HEK293T (cell line): ENCODE results near the gene ERBB2.

Source experiments
- CTCF ChIA-PET: fragments of 350-600 bp; formaldehyde crosslinking; extraction: SDS; loops from one replicate; lab custom pipeline; 2021; ENCODE audit warnings: antibody characterized with exemption, inconsistent platforms; lab: Yijun Ruan, JAX
- POLR2A ChIA-PET: fragments of 350-600 bp; formaldehyde crosslinking; extraction: SDS; loops from one replicate; lab custom pipeline; 2020; ENCODE audit warnings: antibody characterized with exemption, inconsistent platforms; lab: Yijun Ruan, JAX
- DNase-seq: peaks from one replicate; pipeline ENCODE4 v3.0.0; 2012; ENCODE audit warnings: mixed read lengths; ENCODE audit errors: extremely low spot score
- ARNT ChIP-seq: fragments of 450-650 bp; IDR thresholded peaks from 2 replicates; pipeline ENCODE4 v1.6.1; 2017; ENCODE audit warnings: mild to moderate bottlenecking
- BHLHE40 ChIP-seq: fragments of 450-650 bp; IDR thresholded peaks from 2 replicates; pipeline ENCODE4 v1.6.1; 2016; ENCODE audit warnings: mild to moderate bottlenecking, moderate library complexity, borderline replicate concordance
- CTBP1 ChIP-seq: fragments of 450-650 bp; IDR thresholded peaks from 2 replicates; pipeline ENCODE4 v1.6.1; 2016; ENCODE audit warnings: borderline replicate concordance
- ELF4 ChIP-seq: fragments of 450-650 bp; IDR thresholded peaks from 2 replicates; pipeline ENCODE4 v1.6.1; 2017; ENCODE audit warnings: antibody characterized with exemption
- FOXA1 ChIP-seq: fragments of 450-650 bp; IDR thresholded peaks from 2 replicates; pipeline ENCODE4 v1.6.1; 2016; ENCODE audit warnings: mild to moderate bottlenecking
- FOXK2 ChIP-seq: fragments of 450-650 bp; IDR thresholded peaks from 2 replicates; pipeline ENCODE4 v1.6.1; 2016; ENCODE audit warnings: mild to moderate bottlenecking
- FOXM1 ChIP-seq: fragments of 450-650 bp; IDR thresholded peaks from 2 replicates; pipeline ENCODE4 v1.6.1; 2017; ENCODE audit warnings: mild to moderate bottlenecking, borderline replicate concordance
- HDGF ChIP-seq: fragments of 450-650 bp; IDR thresholded peaks from 2 replicates; pipeline ENCODE4 v1.6.1; 2017; ENCODE audit warnings: antibody characterized with exemption, borderline replicate concordance
- L3MBTL2 ChIP-seq: fragments of 450-650 bp; conservative IDR thresholded peaks from 2 replicates; pipeline ENCODE4 v1.6.1; 2016; ENCODE audit warnings: mild to moderate bottlenecking
- LEF1 ChIP-seq: fragments of 450-650 bp; IDR thresholded peaks from 2 replicates; pipeline ENCODE4 v1.6.1; 2017; ENCODE audit warnings: mild to moderate bottlenecking, borderline replicate concordance
- NFRKB ChIP-seq: fragments of 450-650 bp; IDR thresholded peaks from 2 replicates; pipeline ENCODE4 v1.6.1; 2016; ENCODE audit warnings: mild to moderate bottlenecking, moderate library complexity
- SP1 ChIP-seq: fragments of 450-650 bp; IDR thresholded peaks from 2 replicates; pipeline ENCODE4 v1.6.1; 2017
- SUZ12 ChIP-seq: fragments of 450-650 bp; IDR thresholded peaks from 2 replicates; pipeline ENCODE4 v1.6.1; 2016; ENCODE audit warnings: mild to moderate bottlenecking
- TARDBP ChIP-seq: fragments of 450-650 bp; IDR thresholded peaks from 2 replicates; pipeline ENCODE4 v1.6.1; 2016
- ZNF384 ChIP-seq: fragments of 450-650 bp; IDR thresholded peaks from 2 replicates; pipeline ENCODE4 v1.6.1; 2016
- TF ChIP-seq, protein P1 (sequence below): fragments of 450-650 bp; IDR thresholded peaks from 2 replicates; pipeline ENCODE4 v1.6.1; 2016

Gene ERBB2

DNA sequence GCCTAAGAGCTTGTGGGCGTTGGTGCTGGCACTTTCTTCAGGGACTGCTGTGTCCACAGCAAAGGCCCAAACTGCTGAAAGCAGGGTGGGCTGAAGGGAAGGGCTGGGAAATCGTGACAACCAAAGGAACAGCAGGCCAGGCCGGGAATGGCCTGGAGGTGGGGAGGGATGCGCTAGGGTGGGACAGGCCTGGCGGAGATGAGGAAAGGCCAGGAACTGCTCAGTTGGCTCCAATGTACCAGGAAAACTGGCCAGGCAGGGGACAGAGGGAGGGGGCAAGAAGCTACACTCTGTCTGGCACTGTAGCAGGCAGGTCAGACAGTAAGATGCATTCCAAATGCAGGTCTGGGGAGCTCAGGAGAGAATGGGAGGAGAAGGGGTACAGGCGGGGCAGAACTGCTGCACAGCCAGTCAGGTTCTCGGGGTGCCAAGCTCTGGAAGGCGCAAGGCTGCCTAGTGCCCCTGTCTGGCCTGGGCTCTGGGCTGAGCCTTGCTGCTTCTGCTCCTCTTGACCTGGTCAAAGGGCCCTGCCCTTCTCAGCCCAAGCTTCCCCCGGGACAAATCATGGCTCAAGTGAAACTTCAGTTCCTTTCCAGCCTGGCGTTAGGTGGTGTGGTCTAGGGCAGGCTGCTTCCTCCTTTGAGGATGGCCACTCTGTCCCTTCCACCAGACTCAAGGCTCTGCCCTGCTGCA is 24.3 kb upstream of the ERBB2 start:
- no peak for DNase-seq
- POLR2A ChIA-PET: interaction anchor here (1.2 kb wide), 1 partner anchor 12 kb away, joined by 4 read pairs; the partner anchor contains the start of gene PGAP3
- TF ChIP-seq HDGF: no peak
- no peak for TF ChIP-seq SP1
- no peak for TF ChIP-seq L3MBTL2
- TF ChIP-seq FOXK2: no peak
- TF ChIP-seq ELF4: no peak
- CTCF ChIA-PET: interaction anchor here (0.9 to 1.6 kb wide), 3 partner anchors 40 to 54 kb away, joined by 3 to 4 read pairs (median 3); no protein-coding TSS in a partner anchor

DNA sequence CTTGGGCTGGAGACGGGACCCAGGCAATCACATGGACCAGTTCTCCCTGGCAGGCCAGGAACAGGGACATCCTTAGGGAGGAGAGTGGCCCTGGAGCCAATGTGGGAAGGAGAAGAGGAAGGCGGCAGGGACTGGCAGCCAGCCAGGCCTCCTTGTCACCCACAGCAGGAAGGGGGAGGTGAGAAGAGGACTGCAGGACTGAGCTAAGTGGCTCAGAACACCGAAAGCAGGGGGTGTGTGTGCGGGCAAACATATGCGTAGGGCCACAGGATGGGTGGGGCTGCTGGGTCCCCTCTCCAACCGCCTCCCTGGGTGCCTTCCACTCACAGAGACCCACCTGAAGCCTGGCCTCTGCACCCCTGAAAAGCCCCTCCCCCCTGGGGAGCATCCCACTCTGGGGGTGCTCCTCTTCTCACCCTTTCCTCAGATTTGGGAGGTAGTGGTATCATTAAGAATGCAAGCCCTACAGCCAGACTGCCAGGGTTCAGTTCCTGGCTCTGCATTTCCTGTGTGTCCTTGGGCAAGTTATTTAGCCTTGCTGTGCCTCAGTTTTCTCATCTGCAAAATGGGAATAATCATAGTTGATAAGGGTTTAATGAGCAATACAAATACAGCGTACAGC is 23.6 kb upstream of the ERBB2 start:
- TF ChIP-seq SP1 (no peak), ELF4 (no peak), TARDBP (no peak), ZNF384 (no peak), FOXA1 (no peak), LEF1 (no peak), L3MBTL2 (no peak), HDGF (no peak), SUZ12 (no peak), FOXK2 (no peak), ARNT (no peak), CTBP1 (no peak), NFRKB (no peak), BHLHE40 (no peak), FOXM1 (no peak)
- TF ChIP-seq, protein P1, sequence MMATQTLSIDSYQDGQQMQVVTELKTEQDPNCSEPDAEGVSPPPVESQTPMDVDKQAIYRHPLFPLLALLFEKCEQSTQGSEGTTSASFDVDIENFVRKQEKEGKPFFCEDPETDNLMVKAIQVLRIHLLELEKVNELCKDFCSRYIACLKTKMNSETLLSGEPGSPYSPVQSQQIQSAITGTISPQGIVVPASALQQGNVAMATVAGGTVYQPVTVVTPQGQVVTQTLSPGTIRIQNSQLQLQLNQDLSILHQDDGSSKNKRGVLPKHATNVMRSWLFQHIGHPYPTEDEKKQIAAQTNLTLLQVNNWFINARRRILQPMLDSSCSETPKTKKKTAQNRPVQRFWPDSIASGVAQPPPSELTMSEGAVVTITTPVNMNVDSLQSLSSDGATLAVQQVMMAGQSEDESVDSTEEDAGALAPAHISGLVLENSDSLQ: no peak
- ChIA-PET POLR2A (interaction anchor here (0.6 to 2.0 kb wide), 3 partner anchors 12 to 23 kb away, joined by 3 to 11 read pairs (median 4); partner anchors contain the start of genes ERBB2 and PGAP3), CTCF (interaction anchor here (1.6 kb wide), 1 partner anchor 41 kb away, joined by 4 read pairs; no protein-coding TSS in a partner anchor)
- DNase-seq: no peak

DNA sequence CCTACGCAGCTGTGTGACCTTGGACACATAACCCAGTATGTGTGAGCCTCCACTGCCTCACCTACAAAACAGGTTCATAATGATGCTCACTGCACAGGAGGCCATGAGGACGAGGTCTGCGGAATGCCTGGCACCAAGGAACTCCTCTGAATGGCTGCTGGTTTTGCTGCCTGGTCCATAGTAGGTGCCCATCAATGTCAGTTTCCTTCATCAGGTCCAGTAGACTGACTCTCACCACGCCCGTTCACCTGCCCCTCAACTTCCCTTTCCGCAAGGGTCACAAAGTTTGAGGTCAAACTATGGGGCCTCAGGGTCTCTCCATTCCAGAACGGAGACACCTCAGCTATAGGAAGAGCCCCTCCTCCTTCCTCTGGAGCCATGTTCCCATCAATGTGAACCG is 22.8 kb upstream of the ERBB2 start:
- ChIA-PET POLR2A (interaction anchor here (1.0 to 2.0 kb wide), 3 partner anchors 8 to 40 kb away, joined by 3 to 11 read pairs (median 4); partner anchors contain the start of genes PGAP3, PNMT and STARD3), CTCF (interaction anchor here (1.4 kb wide), 1 partner anchor 8 kb away, joined by 6 read pairs; the partner anchor contains the start of gene PNMT)
- TF ChIP-seq NFRKB (no peak), FOXK2 (no peak), TARDBP (no peak), FOXA1 (no peak), L3MBTL2 (no peak), SUZ12 (no peak), FOXM1 (no peak), BHLHE40 (no peak), CTBP1 (no peak), SP1 (no peak), LEF1 (no peak), HDGF (no peak), ZNF384 (no peak), ELF4 (no peak), ARNT (no peak)
- TF ChIP-seq, protein P1: no peak
- DNase-seq: no peak

DNA sequence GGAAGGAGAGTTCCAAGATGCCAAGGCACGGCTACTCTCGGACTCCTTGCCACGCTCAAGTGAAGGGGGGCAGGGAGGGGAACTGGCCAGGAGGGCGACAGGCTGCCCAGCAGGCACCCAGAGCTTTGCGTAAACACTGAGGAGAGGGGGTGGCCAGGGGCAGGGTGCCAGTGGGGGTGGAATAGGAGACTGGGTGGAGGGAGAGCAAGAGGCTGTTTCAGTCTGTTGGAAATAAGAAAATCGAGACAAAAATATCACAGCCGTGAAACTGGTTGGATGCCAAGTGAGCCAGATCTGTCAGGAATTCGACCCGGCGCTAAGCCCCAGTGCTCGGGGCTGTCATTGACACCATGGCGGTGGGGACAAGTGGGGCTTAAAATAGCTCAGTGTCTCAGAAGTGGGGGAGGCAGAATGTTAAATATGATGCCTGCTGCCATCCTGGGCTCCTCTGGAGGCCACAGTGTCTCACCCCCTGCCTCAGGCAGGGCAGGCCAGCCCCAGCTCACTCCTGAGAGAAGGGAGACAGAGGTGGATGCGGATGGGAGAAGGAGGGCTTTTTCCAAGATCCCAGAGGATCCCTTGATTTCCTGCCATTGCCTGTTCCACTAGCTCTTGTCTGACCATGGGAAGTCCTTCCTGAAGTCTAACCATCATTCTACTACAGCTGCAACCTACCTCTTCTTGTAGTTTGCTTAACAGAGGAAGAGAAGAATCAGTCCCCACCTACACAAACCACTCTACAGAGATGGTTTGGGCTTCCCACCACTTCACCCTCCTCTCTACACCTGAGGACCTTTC is 22.1 kb upstream of the ERBB2 start:
- no peak for DNase-seq
- TF ChIP-seq ARNT (no peak), HDGF (no peak), CTBP1 (no peak), TARDBP (no peak), SUZ12 (no peak), ZNF384 (no peak)
- TF ChIP-seq, protein P1: no peak
- ChIA-PET CTCF (interaction anchor here (0.5 to 1.4 kb wide), 4 partner anchors 9 to 57 kb away, joined by 3 to 6 read pairs (median 4); partner anchors contain the start of genes PGAP3 and PNMT), POLR2A (interaction anchor here (1.0 to 2.0 kb wide), 3 partner anchors 9 to 41 kb away, joined by 3 to 11 read pairs (median 4); partner anchors contain the start of genes PGAP3, PNMT and STARD3)
